IMR-90 (cell line): ENCODE results near the gene ADAMTS17. TPM values are rescaled to one million over a fixed set of nuclear protein-coding genes. Genes with fewer than 3 reads are reported as not detected.

ENCODE experiments used
- ATAC-seq: fragments of 200-7000 bp; cut with Tn5 transposase; 2 replicates; pipeline ENCODE4 v1.9.1; 2020; ENCODE audit warnings: low read depth, mild to moderate bottlenecking, moderate library complexity
- BruUV-seq: library from RNA; stranded (reverse); fragments of 400-500 nt; replicated peaks from 2 replicates; lab custom pipeline; 2021; lab: Mats Ljungman, UMichigan
- CTCF ChIA-PET: fragments of 300-600 bp; formaldehyde crosslinking; extraction: SDS; loops from one replicate; lab custom pipeline; 2021; ENCODE audit warnings: antibody characterized with exemption; lab: Yijun Ruan, JAX
- POLR2A ChIA-PET: fragments of 300-600 bp; sonication (Branson Sonifier 250); formaldehyde crosslinking; loops from one replicate; lab custom pipeline; 2022; ENCODE audit warnings: antibody characterized with exemption; ENCODE audit not compliant: unreplicated experiment; lab: Charles Lee
- DNase-seq: peaks from one replicate; pipeline ENCODE4 v3.0.0; 2013
- H2AFZ ChIP-seq: replicated peaks from 2 replicates; pipeline ENCODE3; 2013; ENCODE audit warnings: low read length, mild to moderate bottlenecking; ENCODE audit not compliant: poor library complexity
- H2AK5ac ChIP-seq: 2 replicates; pipeline ENCODE4 v1.6.1; 2013; ENCODE audit warnings: low read depth, low read length, inconsistent platforms
- H2AK9ac ChIP-seq: replicated peaks from 2 replicates; pipeline ENCODE3; 2013; ENCODE audit warnings: mild to moderate bottlenecking, low read depth, low read length, moderate library complexity; ENCODE audit not compliant: poor library complexity
- H2BK120ac ChIP-seq: 2 replicates; pipeline ENCODE4 v1.6.1; 2013; ENCODE audit warnings: low read depth, low read length, inconsistent platforms
- H2BK15ac ChIP-seq: 3 replicates; pipeline ENCODE4 v1.6.1; 2013; ENCODE audit warnings: low read depth, low read length, inconsistent platforms
- H2BK20ac ChIP-seq: 2 replicates; pipeline ENCODE4 v1.6.1; 2013; ENCODE audit warnings: low read depth, mild to moderate bottlenecking, inconsistent platforms, low read length, moderate library complexity
- H2BK5ac ChIP-seq: 2 replicates; pipeline ENCODE4 v1.6.1; 2013; ENCODE audit warnings: mild to moderate bottlenecking, low read depth, low read length, inconsistent platforms; ENCODE audit not compliant: poor library complexity, severe bottlenecking
- H3K14ac ChIP-seq: replicated peaks from 2 replicates; pipeline ENCODE4 v1.6.1; 2013; ENCODE audit warnings: low read depth, low read length, inconsistent platforms
- H3K18ac ChIP-seq: 2 replicates; pipeline ENCODE4 v1.6.1; 2013; ENCODE audit warnings: low read depth, low read length, control low read depth
- H3K23ac ChIP-seq: 2 replicates; pipeline ENCODE4 v1.6.1; 2013; ENCODE audit warnings: low read depth, low read length, inconsistent platforms
- H3K27ac ChIP-seq: 2 replicates; pipeline ENCODE4 v1.5.1; 2013; ENCODE audit warnings: mild to moderate bottlenecking, control low read depth, low read length; ENCODE audit not compliant: insufficient read depth
- H3K27me3 ChIP-seq: 2 replicates; pipeline ENCODE4 v1.6.1; 2013; ENCODE audit warnings: low read length; ENCODE audit not compliant: control insufficient read depth, insufficient read depth
- H3K36me3 ChIP-seq: 2 replicates; pipeline ENCODE4 v1.6.1; 2013; ENCODE audit warnings: low read length, mixed read lengths; ENCODE audit not compliant: control insufficient read depth, insufficient read depth
- H3K4ac ChIP-seq: 2 replicates; pipeline ENCODE4 v1.6.1; 2013; ENCODE audit warnings: low read depth, low read length, inconsistent platforms
- H3K4me1 ChIP-seq: 2 replicates; pipeline ENCODE4 v1.6.1; 2013; ENCODE audit warnings: low read length, mixed read lengths; ENCODE audit not compliant: control insufficient read depth, insufficient read depth
- H3K4me2 ChIP-seq: 2 replicates; pipeline ENCODE4 v1.6.1; 2013; ENCODE audit warnings: low read depth, mild to moderate bottlenecking, control low read depth, low read length, moderate library complexity
- H3K4me3 ChIP-seq: 2 replicates; pipeline ENCODE4 v1.5.1; 2013; ENCODE audit warnings: low read depth, mild to moderate bottlenecking, control low read depth, low read length, moderate library complexity; ENCODE audit not compliant: insufficient read depth
- H3K56ac ChIP-seq: 2 replicates; pipeline ENCODE4 v1.6.1; 2013; ENCODE audit warnings: low read length, inconsistent platforms; ENCODE audit not compliant: insufficient read depth; ENCODE audit errors: extremely low read depth
- H3K79me1 ChIP-seq, 2 experiments: 2 replicates each; pipeline ENCODE4 v1.6.1; 2013; ENCODE audit warnings: low read length in 2 of 2, inconsistent platforms in 1 of 2, low read depth in 1 of 2
- H3K9ac ChIP-seq: 2 replicates; pipeline ENCODE4 v1.6.1; 2013; ENCODE audit warnings: low read depth, low read length, control low read depth
- H3K9me1 ChIP-seq: 2 replicates; pipeline ENCODE4 v1.6.1; 2013; ENCODE audit warnings: low read length, inconsistent platforms; ENCODE audit not compliant: insufficient read depth
- H3K9me3 ChIP-seq: 2 replicates; pipeline ENCODE4 v1.6.1; 2013; ENCODE audit warnings: low read length; ENCODE audit not compliant: control insufficient read depth, insufficient read depth
- H4K20me1 ChIP-seq: 2 replicates; pipeline ENCODE4 v1.6.1; 2013; ENCODE audit warnings: low read length, inconsistent platforms; ENCODE audit not compliant: insufficient read depth
- H4K5ac ChIP-seq: 2 replicates; pipeline ENCODE4 v1.6.1; 2013; ENCODE audit warnings: mild to moderate bottlenecking, low read depth, low read length, control low read depth
- H4K8ac ChIP-seq, 2 experiments: 2 replicates each; pipeline ENCODE4 v1.6.1; 2013; ENCODE audit warnings: low read depth in 2 of 2, low read length in 2 of 2, control low read depth in 1 of 2, inconsistent platforms in 1 of 2
- H4K91ac ChIP-seq: 2 replicates; pipeline ENCODE4 v1.6.1; 2013; ENCODE audit warnings: low read depth, low read length, inconsistent platforms; ENCODE audit not compliant: insufficient read depth
- BHLHE40 ChIP-seq: fragments of 150-350 bp; IDR thresholded peaks from 2 replicates; pipeline ENCODE4 v1.6.1; 2016; ENCODE audit warnings: mild to moderate bottlenecking, low read depth, low read length
- ELK1 ChIP-seq: fragments of 150-350 bp; IDR thresholded peaks from 2 replicates; pipeline ENCODE4 v1.6.1; 2016; ENCODE audit warnings: low read depth, mild to moderate bottlenecking, low read length, moderate library complexity, borderline replicate concordance
- MAFK ChIP-seq: IDR thresholded peaks from 2 replicates; pipeline ENCODE4 v1.6.1; 2012; ENCODE audit warnings: low read depth, low read length, improper control_type of control experiment
- MXI1 ChIP-seq: IDR thresholded peaks from 2 replicates; pipeline ENCODE4 v1.6.1; 2012; ENCODE audit warnings: low read depth, mild to moderate bottlenecking, low read length, moderate library complexity, borderline replicate concordance
- NFE2L2 ChIP-seq: fragments of 150-350 bp; IDR thresholded peaks from 2 replicates; pipeline ENCODE4 v1.6.1; 2016; ENCODE audit warnings: low read depth, mild to moderate bottlenecking, low read length
- POLR2A ChIP-seq: IDR thresholded peaks from 2 replicates; pipeline ENCODE4 v1.6.1; 2012; ENCODE audit warnings: mild to moderate bottlenecking, low read depth, low read length
- RAD21 ChIP-seq: IDR thresholded peaks from 2 replicates; pipeline ENCODE4 v1.6.1; 2012; ENCODE audit warnings: low read length, improper control_type of control experiment
- RCOR1 ChIP-seq: IDR thresholded peaks from 2 replicates; pipeline ENCODE4 v1.6.1; 2012; ENCODE audit warnings: mild to moderate bottlenecking, low read length, improper control_type of control experiment; ENCODE audit not compliant: insufficient replicate concordance
- SMC3 ChIP-seq: fragments of 150-350 bp; IDR thresholded peaks from 2 replicates; pipeline ENCODE4 v1.6.1; 2016; ENCODE audit warnings: low read depth, mild to moderate bottlenecking, antibody characterized with exemption, low read length, moderate library complexity
- WGBS, 2 experiments: methylation state at CpG; one replicate each; pipeline versions ENCODE4 v1.1.5 to v1.1.7; 2013; ENCODE audit warnings: missing lambda C conversion rate in 2 of 2; ENCODE audit not compliant: insufficient read length in 1 of 2; ENCODE audit errors: extremely low coverage in 2 of 2; 5-methylcytosine and 5-hydroxymethylcytosine counted together
- dilution Hi-C: fragments of 300-500 bp; cut with HindIII; formaldehyde crosslinking; loops from one replicate; pipeline ENCODE4 v1.14.3; 2018; ENCODE audit warnings: low sequenced_read_pairs; ENCODE audit not compliant: unreplicated experiment
- in situ Hi-C: fragments of 300-500 bp; cut with MboI; formaldehyde crosslinking; loops from 3 replicates; pipeline ENCODE4 v1.14.3; 2019; ENCODE audit warnings: low sequenced_read_pairs, inconsistent platforms, mixed read lengths
- intact Hi-C: fragments of 100-400 bp; cut with micrococcal nuclease; formaldehyde crosslinking; loops from 2 replicates; pipeline ENCODE4 v1.10.0; 2022
- polyA plus RNA-seq, 3 experiments: library from polyadenylated mRNA; depleted of rRNA; stranded (reverse); fragments of >200 nt; gene quantifications; 2 replicates each; pipeline ENCODE4 v1.2.3, GENCODE V29; 2012; ENCODE audit warnings: low replicate concordance in 1 of 3
- total RNA-seq: library from RNA; depleted of rRNA; stranded (reverse); fragments of >200 nt; gene quantifications from 2 replicates; pipeline ENCODE4 v1.2.3, GENCODE V29; 2012

ADAMTS17 gene
- total and polyA plus RNA-seq, 2 of the 4 experiments (the other 2 are of a cell fraction): 0.03 TPM; not detected in 1

- Histone ChIP-seq H3K23ac (no peak overlapping the region), H2BK120ac (no peak overlapping the region), H3K4ac (no peak overlapping the region), H3K4me1 (no peaks in the 10 kb centered on the region), H3K9me3 (peaks cover 21% of the 10 kb centered on the region), H3K4me2 (no peak overlapping the region), H2BK5ac (no peak overlapping the region), H2AK5ac (no peak overlapping the region), H3K9ac (no peak overlapping the region), H2BK15ac (no peak overlapping the region), H2AK9ac (no peak overlapping the region), H3K4me3 (no peak overlapping the region), H3K27ac (no peak overlapping the region), H3K9me1 (no peaks in the 10 kb centered on the region), H3K56ac (no peak overlapping the region), H3K79me1 (no peaks in the 10 kb centered on the region), H4K91ac (no peak overlapping the region), H4K20me1 (no peaks in the 10 kb centered on the region), H3K18ac (no peak overlapping the region), H3K36me3 (no peaks in the 10 kb centered on the region), H4K8ac (no peak overlapping the region), H2AFZ (no peak overlapping the region), H4K5ac (no peak overlapping the region), H3K27me3 (no peaks in the 10 kb centered on the region), H3K14ac (no peak overlapping the region), H2BK20ac (no peak overlapping the region)
- no TSS peak for BruUV-seq
- in situ Hi-C loops: no loop called here
- WGBS, 2 experiments: no CpG with 5 or more reads among the region's 3 CpGs
- dilution Hi-C loops: no loop called here
- ATAC-seq (no peak), DNase-seq (no peak)
- TF ChIP-seq MAFK (no peak), POLR2A (no peak), SMC3 (no peak), NFE2L2 (no peak), ELK1 (no peak), BHLHE40 (no peak), MXI1 (no peak), RCOR1 (no peak), RAD21 (no peak)
- ChIA-PET POLR2A (no interaction called here), CTCF (no interaction called here)
- intact Hi-C loops: no loop called here
These were observed 126.0 kb downstream of the ADAMTS17 start for GRCh38 chr15:100215843-100216169.
